Loucy (cell line): ENCODE data around the gene PROX1.

Experiments used
- EZH2phosphoT487 ChIP-seq: fragments of 200-600 bp; IDR thresholded peaks from 2 replicates; pipeline ENCODE4 v1.6.1; 2018; ENCODE audit warnings: antibody characterized with exemption, mild to moderate bottlenecking, moderate library complexity, borderline replicate concordance
- TF ChIP-seq, protein P1 (sequence below): fragments of 200-600 bp; sonication (generic); conservative IDR thresholded peaks from 2 replicates; pipeline ENCODE4 v1.5.1; 2014; ENCODE audit warnings: mild to moderate bottlenecking, antibody characterized with exemption, low read length

GRCh38 chr1:213938776-213939175 lies 49.0 kb upstream of the PROX1 start:
- TF ChIP-seq, protein P1, sequence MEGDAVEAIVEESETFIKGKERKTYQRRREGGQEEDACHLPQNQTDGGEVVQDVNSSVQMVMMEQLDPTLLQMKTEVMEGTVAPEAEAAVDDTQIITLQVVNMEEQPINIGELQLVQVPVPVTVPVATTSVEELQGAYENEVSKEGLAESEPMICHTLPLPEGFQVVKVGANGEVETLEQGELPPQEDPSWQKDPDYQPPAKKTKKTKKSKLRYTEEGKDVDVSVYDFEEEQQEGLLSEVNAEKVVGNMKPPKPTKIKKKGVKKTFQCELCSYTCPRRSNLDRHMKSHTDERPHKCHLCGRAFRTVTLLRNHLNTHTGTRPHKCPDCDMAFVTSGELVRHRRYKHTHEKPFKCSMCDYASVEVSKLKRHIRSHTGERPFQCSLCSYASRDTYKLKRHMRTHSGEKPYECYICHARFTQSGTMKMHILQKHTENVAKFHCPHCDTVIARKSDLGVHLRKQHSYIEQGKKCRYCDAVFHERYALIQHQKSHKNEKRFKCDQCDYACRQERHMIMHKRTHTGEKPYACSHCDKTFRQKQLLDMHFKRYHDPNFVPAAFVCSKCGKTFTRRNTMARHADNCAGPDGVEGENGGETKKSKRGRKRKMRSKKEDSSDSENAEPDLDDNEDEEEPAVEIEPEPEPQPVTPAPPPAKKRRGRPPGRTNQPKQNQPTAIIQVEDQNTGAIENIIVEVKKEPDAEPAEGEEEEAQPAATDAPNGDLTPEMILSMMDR: no peak
- no peak for TF ChIP-seq EZH2phosphoT487
